H1 (cell line): ENCODE data around the gene SIX1. TPM values are rescaled to one million over a fixed set of nuclear protein-coding genes. Genes with fewer than 3 reads are reported as not detected.
A peak's percentile ranks its signal among the peaks of the same experiment; 100 is the strongest.

Experiments used
- CTCF ChIA-PET: fragments of 300-600 bp; sonication (Branson Sonifier 250); formaldehyde crosslinking; loops from one replicate; lab custom pipeline; 2021; ENCODE audit not compliant: partially characterized antibody; lab: Charles Lee
- POLR2A ChIA-PET: fragments of 300-600 bp; sonication (Branson Sonifier 250); formaldehyde crosslinking; loops from one replicate; lab custom pipeline; 2021; ENCODE audit warnings: inconsistent platforms; ENCODE audit not compliant: partially characterized antibody; lab: Charles Lee
- DNase-seq, 2 experiments: peaks; one replicate each; pipeline versions ENCODE4 v3.0.0 to v3.0.0-alpha.2; 2010 to 2022; ENCODE audit warnings: low spot score in 2 of 2, low read depth in 1 of 2, mixed read lengths in 1 of 2
- FAIRE-seq: peaks from 2 replicates; lab custom pipeline; 2011; peaks lifted over from hg19 to GRCh38; lab: Jason Lieb, UNC
- H2AFZ ChIP-seq: 2 replicates; pipeline ENCODE4 v1.8.1; 2012; ENCODE audit warnings: low read length, inconsistent platforms
- H2AK5ac ChIP-seq: 2 replicates; pipeline ENCODE4 v1.6.1; 2013; ENCODE audit warnings: low read depth, low read length
- H2BK120ac ChIP-seq: replicated peaks from 2 replicates; pipeline ENCODE3; 2013; ENCODE audit warnings: low read depth, low read length, inconsistent platforms
- H2BK12ac ChIP-seq: 2 replicates; pipeline ENCODE4 v1.6.1; 2013; ENCODE audit warnings: low read depth, low read length
- H2BK15ac ChIP-seq: 2 replicates; pipeline ENCODE4 v1.6.1; 2013; ENCODE audit warnings: low read length
- H2BK20ac ChIP-seq: 2 replicates; pipeline ENCODE4 v1.6.1; 2013; ENCODE audit warnings: low read length
- H2BK5ac ChIP-seq: 2 replicates; pipeline ENCODE4 v1.6.1; 2013; ENCODE audit warnings: low read depth, low read length
- H3K14ac ChIP-seq: 2 replicates; pipeline ENCODE4 v1.6.1; 2013; ENCODE audit warnings: inconsistent platforms; ENCODE audit not compliant: insufficient read length
- H3K18ac ChIP-seq: 2 replicates; pipeline ENCODE4 v1.6.1; 2013; ENCODE audit warnings: low read length; ENCODE audit errors: extremely low read depth
- H3K23ac ChIP-seq: 2 replicates; pipeline ENCODE4 v1.6.1; 2013; ENCODE audit warnings: inconsistent platforms; ENCODE audit not compliant: insufficient read length
- H3K23me2 ChIP-seq: 2 replicates; pipeline ENCODE4 v1.6.1; 2013; ENCODE audit warnings: low read depth, low read length
- H3K27ac ChIP-seq: 2 replicates; pipeline ENCODE4 v1.6.1; 2011; ENCODE audit warnings: low read depth, low read length, inconsistent platforms
- H3K27me3 ChIP-seq, 4 experiments: replicated peaks in 1 of 4; 1 replicate in 1 of 4; 2 replicates in 3 of 4; pipeline versions ENCODE4 v1.6.1 to v1.8.1; 2011 to 2013; ENCODE audit warnings: low read length in 3 of 4, mild to moderate bottlenecking in 3 of 4, inconsistent platforms in 2 of 4, mixed read lengths in 2 of 4, moderate library complexity in 1 of 4; ENCODE audit not compliant: control insufficient read depth in 3 of 4, insufficient read depth in 3 of 4; ENCODE audit errors: extremely low read depth in 1 of 4
- H3K36me3 ChIP-seq, 4 experiments: 2 replicates each; pipeline versions ENCODE4 v1.6.1 to v1.8.1; 2011 to 2013; ENCODE audit warnings: mild to moderate bottlenecking in 4 of 4, low read length in 3 of 4, moderate library complexity in 2 of 4, control low read depth in 1 of 4, inconsistent platforms in 1 of 4; ENCODE audit not compliant: insufficient read depth in 4 of 4, control insufficient read depth in 2 of 4
- H3K4ac ChIP-seq: replicated peaks from 2 replicates; pipeline ENCODE3; 2013; ENCODE audit warnings: low read length, low read depth, mixed read lengths, inconsistent platforms; ENCODE audit not compliant: insufficient read length
- H3K4me1 ChIP-seq, 4 experiments: replicated peaks in 1 of 4; 1 replicate in 1 of 4; 2 replicates in 3 of 4; pipeline versions ENCODE4 v1.6.1 to v1.8.1; 2011 to 2013; ENCODE audit warnings: low read length in 3 of 4, inconsistent platforms in 2 of 4, mixed read lengths in 1 of 4; ENCODE audit not compliant: insufficient read depth in 4 of 4, control insufficient read depth in 3 of 4
- H3K4me2 ChIP-seq, 2 experiments: 2 replicates each; pipeline versions ENCODE4 v1.6.1 to v1.8.1; 2011 to 2013; ENCODE audit warnings: low read depth in 2 of 2, low read length in 2 of 2, control low read depth in 1 of 2, inconsistent platforms in 1 of 2, mild to moderate bottlenecking in 1 of 2; ENCODE audit not compliant: insufficient read depth in 1 of 2
- H3K4me3 ChIP-seq, 4 experiments: fragments of 200-600, 300-600 bp in 1 of 4; sonication (generic), shearing (Covaris generic), sonication (Bioruptor Twin) in 1 of 4; 2 replicates each; pipeline versions ENCODE4 v1.5.1 to v1.8.1; 2011 to 2016; ENCODE audit warnings: low read length in 4 of 4, low read depth in 3 of 4, control low read depth in 2 of 4, inconsistent platforms in 2 of 4, mild to moderate bottlenecking in 2 of 4, mixed read lengths in 1 of 4, moderate library complexity in 1 of 4; ENCODE audit not compliant: insufficient read depth in 2 of 4; ENCODE audit errors: extremely low read depth in 1 of 4
- H3K56ac ChIP-seq: replicated peaks from 2 replicates; pipeline ENCODE3; 2013; ENCODE audit warnings: low read depth, mild to moderate bottlenecking, mixed read lengths, low read length, inconsistent platforms; ENCODE audit not compliant: insufficient read length
- H3K79me1 ChIP-seq: 2 replicates; pipeline ENCODE4 v1.6.1; 2013; ENCODE audit warnings: low read depth, low read length, control low read depth
- H3K79me2 ChIP-seq, 2 experiments: 2 replicates each; pipeline versions ENCODE4 v1.6.1 to v1.8.1; 2012 to 2013; ENCODE audit warnings: low read length in 2 of 2, mild to moderate bottlenecking in 2 of 2, inconsistent platforms in 1 of 2; ENCODE audit not compliant: insufficient read depth in 2 of 2, control insufficient read depth in 1 of 2
- H3K9ac ChIP-seq, 4 experiments: replicated peaks in 1 of 4; 1 replicate in 1 of 4; 2 replicates in 3 of 4; pipeline versions ENCODE4 v1.6.1 to v1.8.1; 2011 to 2013; ENCODE audit warnings: low read depth in 3 of 4, low read length in 3 of 4, control low read depth in 2 of 4, mild to moderate bottlenecking in 2 of 4, moderate library complexity in 2 of 4, inconsistent platforms in 1 of 4; ENCODE audit errors: extremely low read depth in 1 of 4
- H3K9me3 ChIP-seq, 2 experiments: 2 replicates each; pipeline versions ENCODE4 v1.6.1 to v1.8.1; 2012 to 2013; ENCODE audit warnings: mild to moderate bottlenecking in 2 of 2, moderate library complexity in 2 of 2, control low read depth in 1 of 2, inconsistent platforms in 1 of 2, low read depth in 1 of 2, low read length in 1 of 2, mixed read lengths in 1 of 2; ENCODE audit not compliant: insufficient read depth in 2 of 2
- H4K20me1 ChIP-seq, 2 experiments: replicated peaks in 1 of 2; 2 replicates each; pipeline versions ENCODE3 to v1.8.1; 2011 to 2013; ENCODE audit warnings: inconsistent platforms in 2 of 2, low read length in 2 of 2, mild to moderate bottlenecking in 1 of 2; ENCODE audit not compliant: insufficient read depth in 2 of 2, control insufficient read depth in 1 of 2
- H4K5ac ChIP-seq: 2 replicates; pipeline ENCODE4 v1.6.1; 2013; ENCODE audit warnings: low read length, low read depth, mixed read lengths, inconsistent platforms; ENCODE audit not compliant: insufficient read length
- H4K8ac ChIP-seq: 2 replicates; pipeline ENCODE4 v1.8.0; 2013; ENCODE audit warnings: mild to moderate bottlenecking, moderate library complexity, low read length, inconsistent platforms; ENCODE audit not compliant: insufficient read depth; ENCODE audit errors: extremely low read depth
- H4K91ac ChIP-seq: replicated peaks from 2 replicates; pipeline ENCODE3; 2013; ENCODE audit warnings: low read length, mixed read lengths, inconsistent platforms; ENCODE audit not compliant: insufficient read length
- ASH2L ChIP-seq: fragments of 200-600, 300-600 bp; sonication (generic); IDR thresholded peaks from one replicate; pipeline ENCODE4 v1.7.1; 2017; ENCODE audit warnings: low read length
- BRCA1 ChIP-seq: IDR thresholded peaks from 2 replicates; pipeline ENCODE4 v1.6.1; 2012; ENCODE audit warnings: low read depth, low read length, improper control_type of control experiment
- CEBPB ChIP-seq: IDR thresholded peaks from 2 replicates; pipeline ENCODE4 v1.6.1; 2012; ENCODE audit warnings: low read depth, low read length
- GTF2F1 ChIP-seq: IDR thresholded peaks from 2 replicates; pipeline ENCODE4 v1.6.1; 2012; ENCODE audit warnings: low read depth, low read length, improper control_type of control experiment, borderline replicate concordance
- HDAC2 ChIP-seq, 2 experiments: fragments of 300-600 bp in 1 of 2; sonication (generic) in 1 of 2; IDR thresholded peaks; 2 replicates each; pipeline ENCODE4 v1.6.1; 2011 to 2012; ENCODE audit warnings: low read depth in 2 of 2, low read length in 2 of 2, mild to moderate bottlenecking in 2 of 2, moderate library complexity in 2 of 2, borderline replicate concordance in 1 of 2, inconsistent platforms in 1 of 2
- JUND ChIP-seq: IDR thresholded peaks from 2 replicates; pipeline ENCODE4 v1.6.1; 2011; ENCODE audit warnings: mild to moderate bottlenecking, improper control_type of control experiment, low read length
- SAP30 ChIP-seq: fragments of 300-600 bp; sonication (generic); IDR thresholded peaks from 2 replicates; pipeline ENCODE4 v1.7.1; 2012; ENCODE audit warnings: low read length, moderate library complexity, mild to moderate bottlenecking, inconsistent platforms; ENCODE audit not compliant: insufficient read depth, insufficient replicate concordance
- ZNF274 ChIP-seq: IDR thresholded peaks from 2 replicates; pipeline ENCODE4 v1.7.0; 2012; ENCODE audit warnings: low read length, borderline replicate concordance; ENCODE audit errors: extremely low read depth
- WGBS, 2 experiments: shearing (Covaris generic) in 1 of 2; methylation state at CpG; one replicate each; pipeline versions ENCODE4 v1.1.6 to v1.1.7; 2013 to 2015; ENCODE audit warnings: low lambda C conversion rate in 2 of 2, mixed read lengths in 2 of 2, inconsistent platforms in 1 of 2, low coverage in 1 of 2, missing lambda C conversion rate in 1 of 2; ENCODE audit not compliant: insufficient replicate concordance in 2 of 2, insufficient coverage in 1 of 2, insufficient read length in 1 of 2; ENCODE audit errors: extremely low coverage in 1 of 2, missing lambda C conversion rate in 1 of 2; 5-methylcytosine and 5-hydroxymethylcytosine counted together
- polyA plus RNA-seq, 7 experiments: library from polyadenylated mRNA; depleted of rRNA in 3 of 7; stranded (reverse) in 5 of 7; unstranded in 2 of 7; fragments of >200 nt in 5 of 7; fragments of 200-250 nt in 2 of 7; gene quantifications; 1 replicate in 5 of 7; 2 replicates in 1 of 7; 4 replicates in 1 of 7; pipeline versions ENCODE4 v1.2.1 to v1.2.3, GENCODE V29; 2011 to 2013; ENCODE audit warnings: missing spikeins in 2 of 7, mixed read lengths in 2 of 7
- total RNA-seq: library from RNA; stranded (reverse); fragmentation: NEBNext Ultra II Directional; extraction: Animal tissue kit (Norgen Biotek cat#: 25700); gene quantifications from 2 replicates; pipeline ENCODE4 v1.2.1, GENCODE V29; 2021

The SIX1 gene
- total and polyA plus RNA-seq, 2 of the 8 experiments (the other 6 are each of a cell fraction or from before 2014, with no cell fraction given), result 0.03 to 0.69 TPM

DNA sequence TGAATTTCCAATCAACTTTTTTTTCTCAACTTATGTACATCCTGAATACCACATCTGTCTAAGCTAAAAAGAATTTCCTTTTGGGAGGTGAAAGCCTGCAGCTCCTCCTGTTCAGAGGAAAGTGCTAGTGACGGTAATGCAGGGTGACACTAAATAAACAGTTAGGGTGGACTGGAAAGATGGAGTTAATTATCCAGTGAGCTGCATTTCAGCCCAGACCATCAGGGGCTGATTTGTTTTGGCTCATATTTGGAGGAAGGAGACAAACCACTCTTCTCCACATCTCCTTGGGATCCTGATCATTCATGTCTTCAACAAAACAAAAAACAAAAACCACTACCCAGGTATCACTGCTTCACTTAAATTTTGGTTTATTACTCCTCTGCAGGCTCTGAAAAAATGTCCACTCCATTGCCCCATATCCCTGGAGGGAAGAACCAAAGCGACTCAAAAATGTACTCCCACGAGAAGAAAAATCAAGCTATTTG is 5.1 kb upstream of the SIX1 start:
- Histone ChIP-seq H2BK20ac (no peak overlapping the region), H3K23ac (no peak overlapping the region), H4K91ac (no peak overlapping the region), H2AFZ (no peak overlapping the region), H3K4ac (no peak overlapping the region), H4K8ac (no peak overlapping the region), H3K14ac (no peak overlapping the region), H3K36me3 (no peaks in the 10 kb centered on the region; a peak in 1 of 8 replicates), H2AK5ac (peak overlapping the region; percentile 67; the same call in 1 of the 2 replicates), H2BK15ac (no peak overlapping the region), H3K4me2 (peak overlapping the region in 1 of 2 experiments; percentile 84; a peak in 1 of 4 replicates), H4K20me1 (peaks cover 2 to 19% of the 10 kb centered on the region in 2 experiments), H2BK5ac (no peak overlapping the region), H3K4me3 (peak overlapping the region in 1 of 4 experiments; percentile 70; a peak in 1 of 8 replicates), H3K79me1 (no peaks in the 10 kb centered on the region), H2BK12ac (no peak overlapping the region), H3K56ac (no peak overlapping the region), H3K9ac (no peak overlapping the region), H3K9me3 (no peaks in the 10 kb centered on the region), H3K23me2 (peaks cover 27% of the 10 kb centered on the region), H2BK120ac (no peak overlapping the region), H3K27me3 (peaks cover 79 to 100% (median 96%) of the 10 kb centered on the region in 4 experiments), H4K5ac (no peak overlapping the region), H3K4me1 (peaks cover 16 to 33% (median 19%) of the 10 kb centered on the region in 4 experiments), H3K79me2 (no peaks in the 10 kb centered on the region), H3K18ac (no peak overlapping the region), H3K27ac (no peak overlapping the region)
- ChIA-PET CTCF (interaction anchor here (0.7 to 2.9 kb wide), 8 partner anchors 12 to 590 kb away, joined by 3 to 34 read pairs (median 3); no protein-coding TSS in a partner anchor), POLR2A (interaction anchor here (1.1 to 5.3 kb wide), 3 partner anchors 12 to 139 kb away, joined by 3 to 55 read pairs (median 8); no protein-coding TSS in a partner anchor)
- TF ChIP-seq CEBPB (no peak), BRCA1 (no peak), ASH2L (no peak), SAP30 (no peak), GTF2F1 (no peak), HDAC2 (IDR thresholded peaks at IDR 0.05; ENCODE audit: borderline replicate concordance in 1 of 2, low read depth in 2 of 2, low read length in 2 of 2) (no peak), ZNF274 (no peak), JUND (no peak)
- 8% methylated on average over 3 of the region's 3 CpGs; no CpG with 5 or more reads in 1 of the 2 experiments for WGBS, 2 experiments
- no peak for DNase-seq
- no peak for FAIRE-seq
